ENCODE results near the gene PIK3CA. TPM values are rescaled to one million over a fixed set of nuclear protein-coding genes. Genes with fewer than 3 reads are reported as not detected.
"Not testable (repeated sequence)": the region's sequence is repeated elsewhere in the genome, so short reads cannot be mapped to it uniquely, and the experiment has no call there.

The PIK3CA gene
- total and polyA plus RNA-seq, 12 donors, result 4.1 to 52.4 (median 24.6) TPM

- H3K27ac ChIP-seq, result no peak overlapping the region
- no peak for DNase-seq
- intact Hi-C loops (cut with DNase I), result no loop called here
- TF ChIP-seq POLR2A (IDR thresholded peaks at IDR 0.05), result no peak
- no peak for TF ChIP-seq CTCF (IDR thresholded peaks at IDR 0.05)
- H3K9me3 ChIP-seq (replicated peaks in 1 of 3), result no peaks in the 10 kb centered on the region
- H3K27me3 ChIP-seq, result no peaks in the 10 kb centered on the region
- WGBS, 4 donors, result 97 to 99% (median 98%) methylated on average over 2 of the region's 2 CpGs
- peaks cover 0 to 4% of the 10 kb centered on the region in 2 donors for H3K36me3 ChIP-seq (replicated peaks in 1 of 2)
- H3K4me1 ChIP-seq (replicated peaks in 1 of 2), result peaks cover 2 to 7% of the 10 kb centered on the region in 2 donors
- H3K4me3 ChIP-seq, result no peak overlapping the region
These were observed 52.6 kb downstream of the PIK3CA start for GRCh38 chr3:179200790-179201189.

GRCh38 chr3:179215550-179215949 is 67.4 kb downstream of the PIK3CA start:
- H3K27ac ChIP-seq; DNase-seq; H3K4me3 ChIP-seq; H3K27me3 ChIP-seq; H3K9me3 ChIP-seq (replicated peaks in 1 of 3); intact Hi-C loops (cut with DNase I); H3K4me1 ChIP-seq (replicated peaks in 1 of 2): not testable (repeated sequence)
- WGBS, 4 donors, result 86 to 100% methylated on average over 1 of the region's 1 CpG; no CpG with 5 or more reads in 2 of the 4 donors
- H3K36me3 ChIP-seq (replicated peaks in 1 of 2), result peaks cover 0 to 21% of the 10 kb centered on the region in 2 donors

- not testable (repeated sequence) for H3K36me3 ChIP-seq (replicated peaks in 1 of 2)
These were observed 70.1 kb downstream of the PIK3CA start for GRCh38 chr3:179218213-179218612.

GRCh38 chr3:179223548-179223947 is 75.4 kb downstream of the PIK3CA start:
- H3K36me3 ChIP-seq (replicated peaks in 1 of 2), result peaks cover 0 to 6% of the 10 kb centered on the region in 2 donors
- H3K9me3 ChIP-seq (replicated peaks in 1 of 3), result no peaks in the 10 kb centered on the region

More at GRCh38 chr3:179218213-179218612, 70.1 kb downstream of the PIK3CA start:
- WGBS, 4 donors, result 79 to 95% (median 89%) methylated on average over 1 of the region's 1 CpG
- intact Hi-C loops (cut with DNase I); H3K4me3 ChIP-seq; H3K9me3 ChIP-seq (replicated peaks in 1 of 3); H3K4me1 ChIP-seq (replicated peaks in 1 of 2); H3K27ac ChIP-seq; DNase-seq; H3K27me3 ChIP-seq: not testable (repeated sequence)

GRCh38 chr3:179224584-179224983 is 76.4 kb downstream of the PIK3CA start:
- Histone ChIP-seq H3K36me3 (replicated peaks in 1 of 2) (peaks cover 0 to 6% of the 10 kb centered on the region in 2 donors), H3K9me3 (replicated peaks in 1 of 3) (no peaks in the 10 kb centered on the region), H3K4me3 (no peak overlapping the region), H3K27ac (no peak overlapping the region), H3K27me3 (no peaks in the 10 kb centered on the region), H3K4me1 (replicated peaks in 1 of 2) (no peaks in the 10 kb centered on the region)
- intact Hi-C loops (cut with DNase I), result no loop called here
- 74 to 96% (median 95%) methylated on average over 1 of the region's 1 CpG for WGBS, 4 donors
- no peak for TF ChIP-seq CTCF (IDR thresholded peaks at IDR 0.05)
- TF ChIP-seq POLR2A (IDR thresholded peaks at IDR 0.05), result no peak
- DNase-seq, result no peak

More at GRCh38 chr3:179223548-179223947, 75.4 kb downstream of the PIK3CA start:
- Histone ChIP-seq H3K4me3 (no peak overlapping the region), H3K4me1 (replicated peaks in 1 of 2) (no peaks in the 10 kb centered on the region), H3K27ac (no peak overlapping the region), H3K27me3 (no peaks in the 10 kb centered on the region)
- no peak for TF ChIP-seq POLR2A (IDR thresholded peaks at IDR 0.05)
- no peak for TF ChIP-seq CTCF (IDR thresholded peaks at IDR 0.05)
- 85 to 94% (median 90%) methylated on average over 2 of the region's 2 CpGs for WGBS, 4 donors
- DNase-seq, result no peak
- intact Hi-C loops (cut with DNase I), result no loop called here

Data from adrenal gland (tissue), 12 donors.